Prostate gland (tissue), 2 donors: ENCODE data around the gene SETD3. TPM values are rescaled to one million over a fixed set of nuclear protein-coding genes. Genes with fewer than 3 reads are reported as not detected.

Experiments
- DNase-seq: peaks from one replicate; pipeline ENCODE4 v3.0.0-alpha.2; 2019; ENCODE audit warnings: low spot score
- H3K27ac ChIP-seq, 2 donors: fragments of 200-600 bp; sonication (generic); 2 replicates each; pipeline ENCODE4 v1.5.1; 2017 to 2019
- H3K27me3 ChIP-seq: fragments of 200-600 bp; sonication (generic); replicated peaks from 2 replicates; pipeline ENCODE4 v1.5.1; 2019; ENCODE audit not compliant: insufficient read depth
- H3K36me3 ChIP-seq, 2 donors: fragments of 200-600 bp; sonication (generic); 1 replicate in 1 of 2; 2 replicates in 1 of 2; pipeline versions ENCODE4 v1.5.1 to v1.8.1; 2017 to 2019
- H3K4me1 ChIP-seq: fragments of 200-600 bp; sonication (generic); replicated peaks from 2 replicates; pipeline ENCODE4 v1.5.1; 2019
- H3K4me3 ChIP-seq, 2 donors: fragments of 200-600 bp; sonication (generic); 2 replicates each; pipeline ENCODE4 v1.5.1; 2017 to 2019
- H3K9me3 ChIP-seq: fragments of 200-600 bp; sonication (generic); 2 replicates; pipeline ENCODE4 v1.5.1; 2017
- POLR2A ChIP-seq: fragments of 450-650 bp; IDR thresholded peaks from one replicate; pipeline ENCODE4 v1.6.1; 2016; ENCODE audit warnings: antibody characterized with exemption, mild to moderate bottlenecking
- POLR2AphosphoS5 ChIP-seq: sonication (generic); formaldehyde crosslinking; IDR thresholded peaks from one replicate; pipeline ENCODE4 v1.6.1; 2017; ENCODE audit warnings: antibody characterized with exemption
- WGBS: methylation state at CpG from one replicate; pipeline ENCODE4 v1.1.5; 2018; 5-methylcytosine and 5-hydroxymethylcytosine counted together
- intact Hi-C: fragments of 100-400 bp; cut with DNase I; formaldehyde crosslinking; loops from one replicate; pipeline ENCODE4 v1.14.2; 2022
- total RNA-seq, 2 donors: library from RNA; depleted of rRNA; stranded (reverse); fragments of >200 nt; gene quantifications; one replicate each; pipeline ENCODE4 v1.1.0, GENCODE V29; 2016
- TF ChIP-seq, protein P1 (sequence below), 4 experiments: fragments of 200-600 bp in 2 of 4; fragments of 450-650 bp in 2 of 4; sonication (generic) in 2 of 4; IDR thresholded peaks; 1 replicate in 3 of 4; 2 replicates in 1 of 4; pipeline ENCODE4 v1.5.1; 2016 to 2019; ENCODE audit warnings: antibody characterized with exemption in 4 of 4, mild to moderate bottlenecking in 2 of 4, moderate library complexity in 2 of 4

SETD3 gene
- total RNA-seq, 2 donors from 2014 or later, result 59.5 to 106 TPM

DNA sequence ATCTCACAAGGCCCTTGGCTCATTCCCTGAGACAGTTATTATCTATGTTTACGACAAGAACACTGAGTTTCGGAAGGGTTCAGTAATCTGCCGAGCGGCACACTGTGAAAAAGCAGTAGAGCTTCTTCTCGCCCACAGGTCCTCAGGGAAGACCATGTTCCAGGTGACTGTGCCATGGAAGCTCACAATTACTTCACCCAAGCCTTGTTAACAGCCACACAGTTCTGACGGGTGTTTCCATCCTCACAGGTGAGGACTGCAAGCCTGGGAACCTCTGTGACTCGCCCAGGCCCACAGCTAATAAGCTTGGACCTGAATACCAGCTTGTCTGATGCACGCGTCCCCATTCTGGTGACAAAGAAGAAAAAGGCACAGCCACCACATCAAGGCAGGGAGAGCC is 15.4 kb downstream of the SETD3 start:
- H3K27me3 ChIP-seq, result no peaks in the 10 kb centered on the region
- TF ChIP-seq, protein P1, sequence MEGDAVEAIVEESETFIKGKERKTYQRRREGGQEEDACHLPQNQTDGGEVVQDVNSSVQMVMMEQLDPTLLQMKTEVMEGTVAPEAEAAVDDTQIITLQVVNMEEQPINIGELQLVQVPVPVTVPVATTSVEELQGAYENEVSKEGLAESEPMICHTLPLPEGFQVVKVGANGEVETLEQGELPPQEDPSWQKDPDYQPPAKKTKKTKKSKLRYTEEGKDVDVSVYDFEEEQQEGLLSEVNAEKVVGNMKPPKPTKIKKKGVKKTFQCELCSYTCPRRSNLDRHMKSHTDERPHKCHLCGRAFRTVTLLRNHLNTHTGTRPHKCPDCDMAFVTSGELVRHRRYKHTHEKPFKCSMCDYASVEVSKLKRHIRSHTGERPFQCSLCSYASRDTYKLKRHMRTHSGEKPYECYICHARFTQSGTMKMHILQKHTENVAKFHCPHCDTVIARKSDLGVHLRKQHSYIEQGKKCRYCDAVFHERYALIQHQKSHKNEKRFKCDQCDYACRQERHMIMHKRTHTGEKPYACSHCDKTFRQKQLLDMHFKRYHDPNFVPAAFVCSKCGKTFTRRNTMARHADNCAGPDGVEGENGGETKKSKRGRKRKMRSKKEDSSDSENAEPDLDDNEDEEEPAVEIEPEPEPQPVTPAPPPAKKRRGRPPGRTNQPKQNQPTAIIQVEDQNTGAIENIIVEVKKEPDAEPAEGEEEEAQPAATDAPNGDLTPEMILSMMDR (IDR thresholded peaks at IDR 0.05), result no peak
- no peak for TF ChIP-seq POLR2AphosphoS5
- no peak for TF ChIP-seq POLR2A
- no peaks in the 10 kb centered on the region for H3K9me3 ChIP-seq
- WGBS, result 75% methylated on average over 9 of the region's 9 CpGs
- no peaks in the 10 kb centered on the region for H3K36me3 ChIP-seq
- H3K4me1 ChIP-seq, result no peaks in the 10 kb centered on the region
- no peak for DNase-seq
- no peak overlapping the region for H3K4me3 ChIP-seq
- H3K27ac ChIP-seq, result no peak overlapping the region
- intact Hi-C loops, result no loop called here

DNA sequence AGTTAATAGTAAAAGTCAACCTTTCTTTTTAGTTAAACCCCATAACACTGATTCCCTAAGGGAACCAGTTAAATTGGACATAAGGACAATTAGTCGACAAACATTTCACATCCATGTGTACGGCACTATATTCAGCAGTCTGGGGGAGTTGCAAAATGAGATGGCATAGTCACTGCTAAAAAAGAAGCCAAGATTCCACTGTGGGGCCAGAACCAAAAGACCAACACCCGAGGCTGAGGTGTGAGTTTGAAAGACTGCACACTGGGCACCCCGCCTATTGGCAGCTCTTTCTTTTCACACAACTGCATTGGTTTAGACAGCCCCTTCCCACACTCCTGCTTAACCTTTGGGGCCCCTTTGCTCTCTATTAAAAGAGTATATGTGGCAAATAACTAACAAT is 16.7 kb downstream of the SETD3 start:
- H3K27me3 ChIP-seq, result no peaks in the 10 kb centered on the region
- no peaks in the 10 kb centered on the region for H3K4me1 ChIP-seq
- no peaks in the 10 kb centered on the region for H3K36me3 ChIP-seq
- TF ChIP-seq POLR2A (no peak), POLR2AphosphoS5 (no peak)
- TF ChIP-seq, protein P1 (IDR thresholded peaks at IDR 0.05), result no peak
- DNase-seq, result no peak
- H3K4me3 ChIP-seq, result no peak overlapping the region
- WGBS, result 83% methylated on average over 4 of the region's 4 CpGs
- H3K9me3 ChIP-seq, result no peaks in the 10 kb centered on the region
- no peak overlapping the region for H3K27ac ChIP-seq
- intact Hi-C loops, result no loop called here

DNA sequence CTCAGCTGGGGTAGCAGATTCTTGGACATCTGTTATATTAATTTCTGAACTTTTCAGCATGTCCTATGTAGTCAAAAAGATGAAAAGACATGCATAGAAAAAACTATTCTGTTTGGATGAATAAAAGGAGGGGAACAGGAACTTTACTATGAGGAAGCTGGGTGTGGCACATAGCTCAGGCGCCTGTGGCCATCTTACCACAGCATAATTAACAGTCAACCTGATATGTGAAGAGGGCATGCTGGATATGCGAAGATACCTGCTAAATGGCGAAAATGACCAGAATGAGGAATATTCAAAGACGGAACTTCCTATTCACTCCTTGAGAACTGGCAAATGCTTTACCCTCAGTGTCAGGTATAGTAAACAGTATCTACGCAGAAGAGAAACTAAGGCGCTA is 18.4 kb downstream of the SETD3 start:
- Histone ChIP-seq H3K9me3 (no peaks in the 10 kb centered on the region), H3K36me3 (no peaks in the 10 kb centered on the region), H3K27ac (no peak overlapping the region), H3K27me3 (no peaks in the 10 kb centered on the region), H3K4me3 (no peak overlapping the region), H3K4me1 (no peaks in the 10 kb centered on the region)
- intact Hi-C loops, result no loop called here
- no peak for DNase-seq
- TF ChIP-seq POLR2A, result no peak
- TF ChIP-seq, protein P1 (IDR thresholded peaks at IDR 0.05), result no peak
- TF ChIP-seq POLR2AphosphoS5, result no peak
- 70% methylated on average over 6 of the region's 6 CpGs for WGBS

DNA sequence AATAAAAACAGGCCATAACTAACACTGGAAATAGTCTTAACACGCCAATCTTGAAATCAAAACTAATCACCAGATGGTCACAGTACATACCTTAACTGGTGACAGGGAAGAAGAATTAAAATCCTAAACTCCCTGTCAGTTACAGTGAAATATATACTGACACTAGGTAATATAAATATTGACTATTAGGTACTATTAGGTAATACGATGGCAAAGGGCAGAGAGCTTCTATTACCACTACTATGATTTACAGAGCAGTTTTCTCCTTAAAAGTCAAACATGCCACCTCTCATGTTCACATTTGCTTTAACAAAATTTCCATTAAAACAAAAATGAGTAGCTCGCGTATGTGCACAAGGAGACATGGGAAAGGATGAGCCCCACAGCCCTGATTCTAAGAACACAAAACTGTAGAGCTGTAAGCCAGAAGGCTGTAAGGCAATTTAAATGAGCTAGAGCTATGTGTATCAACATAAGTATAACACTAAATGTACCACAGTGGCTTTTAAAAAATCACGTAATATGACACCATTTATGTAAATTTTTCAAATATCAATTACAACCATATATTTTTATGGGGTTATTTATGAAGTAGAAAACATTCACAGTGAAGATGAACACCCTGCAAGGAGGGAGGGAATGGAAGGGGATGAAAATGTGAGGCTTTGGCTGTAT is 19.1 kb downstream of the SETD3 start:
- H3K27me3 ChIP-seq, result no peaks in the 10 kb centered on the region
- DNase-seq, result no peak
- no peak overlapping the region for H3K4me3 ChIP-seq
- TF ChIP-seq, protein P1 (IDR thresholded peaks at IDR 0.05), result no peak
- no peak for TF ChIP-seq POLR2A
- no peaks in the 10 kb centered on the region for H3K4me1 ChIP-seq
- intact Hi-C loops, result no loop called here
- no peak overlapping the region for H3K27ac ChIP-seq
- H3K36me3 ChIP-seq, result no peaks in the 10 kb centered on the region
- H3K9me3 ChIP-seq, result no peaks in the 10 kb centered on the region
- WGBS, result 88% methylated on average over 5 of the region's 5 CpGs

DNA sequence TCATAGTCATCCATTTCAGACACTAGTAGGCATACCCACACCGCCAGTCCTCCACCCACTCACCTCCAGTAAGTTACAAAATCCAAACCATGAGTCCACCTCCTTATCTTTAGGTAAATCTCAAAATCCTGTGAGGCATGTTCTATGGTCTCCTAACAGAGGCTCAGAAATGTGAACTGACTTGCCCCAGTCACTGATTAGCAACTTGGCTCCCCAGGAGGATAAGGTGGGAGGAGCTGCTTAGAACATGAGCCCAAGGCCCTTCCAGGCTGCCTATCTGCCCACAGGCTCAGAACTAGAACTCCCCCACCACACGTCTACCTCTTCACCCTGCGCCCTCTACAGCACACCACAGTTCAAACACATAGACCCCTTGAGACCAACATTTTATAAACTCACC is 19.9 kb downstream of the SETD3 start:
- DNase-seq, result no peak
- Histone ChIP-seq H3K27me3 (no peaks in the 10 kb centered on the region), H3K4me1 (no peaks in the 10 kb centered on the region), H3K36me3 (no peaks in the 10 kb centered on the region), H3K4me3 (no peak overlapping the region), H3K9me3 (no peaks in the 10 kb centered on the region), H3K27ac (no peak overlapping the region)
- no peak for TF ChIP-seq POLR2A
- TF ChIP-seq, protein P1 (IDR thresholded peaks at IDR 0.05), result no peak
- TF ChIP-seq POLR2AphosphoS5, result no peak
- intact Hi-C loops, result no loop called here
- 88% methylated on average over 3 of the region's 3 CpGs for WGBS
